Glomerular endothelial cell (primary cell): ENCODE data around the gene PDCD4. TPM values are rescaled to one million over a fixed set of nuclear protein-coding genes. Genes with fewer than 3 reads are reported as not detected.
"Not testable (repeated sequence)": the region's sequence is repeated elsewhere in the genome, so short reads cannot be mapped to it uniquely, and the experiment has no call there.

ENCODE experiments used
- DNase-seq: peaks from one replicate; pipeline ENCODE4 v3.0.0-alpha.2; 2011; ENCODE audit warnings: low read depth, low spot score; ENCODE audit errors: extremely low read depth
- total RNA-seq: library from RNA; depleted of rRNA; stranded (reverse); fragments of >200 nt; gene quantifications from 2 replicates; pipeline ENCODE4 v1.2.3, GENCODE V29; 2015

PDCD4 gene
- total RNA-seq, 1 donor from 2014 or later, result 56.6 TPM

DNA sequence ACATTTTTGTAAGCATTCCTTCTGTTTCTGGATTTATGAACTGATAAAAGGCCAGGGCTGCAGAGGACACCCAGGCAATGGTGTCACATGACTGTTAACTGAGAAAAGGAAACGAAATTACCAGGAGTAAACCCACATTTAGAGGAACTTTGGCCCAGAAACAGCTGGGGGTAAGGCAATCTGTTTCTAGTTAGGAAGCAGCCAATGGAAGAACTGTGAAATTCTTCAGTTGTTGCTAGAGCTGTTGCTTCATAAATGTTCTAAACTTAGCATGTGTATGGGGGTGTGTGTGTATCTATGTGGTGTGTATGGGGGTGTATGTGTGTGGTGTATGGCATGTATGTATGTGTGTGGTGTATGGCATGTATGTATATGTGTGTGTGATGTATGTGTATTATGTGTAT is 11.8 kb upstream of the PDCD4 start:
- no peak for DNase-seq

DNA sequence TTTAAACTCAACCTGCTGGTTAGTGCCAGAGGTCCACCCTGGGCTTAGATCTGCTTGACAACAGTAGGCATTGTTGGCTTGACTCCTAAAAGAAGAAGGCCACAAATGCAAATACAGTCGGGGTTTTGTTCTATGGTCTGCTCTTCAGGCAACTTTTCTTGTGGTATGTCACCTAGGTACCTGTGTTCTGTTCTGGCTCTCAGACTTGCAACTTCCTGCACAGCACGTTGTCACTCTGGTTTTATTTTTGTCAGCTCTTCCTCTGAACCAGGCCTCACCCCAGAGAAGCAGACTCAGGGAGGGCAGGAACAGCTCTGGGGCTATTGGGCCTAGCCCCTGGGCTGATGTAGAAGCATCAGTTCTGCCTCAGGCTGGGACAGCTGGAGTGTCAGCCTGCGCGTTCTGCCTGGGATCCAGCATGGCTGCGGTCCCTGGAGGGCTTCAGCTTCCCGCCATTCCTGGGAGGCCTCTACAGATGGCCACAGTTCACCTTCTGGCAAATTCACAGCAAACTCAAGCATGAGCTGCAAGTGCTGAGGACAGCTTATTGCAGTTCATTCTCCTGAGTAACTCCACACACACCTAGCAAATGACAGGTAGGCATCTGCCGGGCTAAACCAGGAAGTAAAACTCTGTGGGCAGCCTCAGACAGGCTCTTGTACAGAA is 11.0 kb upstream of the PDCD4 start:
- no peak for DNase-seq

DNA sequence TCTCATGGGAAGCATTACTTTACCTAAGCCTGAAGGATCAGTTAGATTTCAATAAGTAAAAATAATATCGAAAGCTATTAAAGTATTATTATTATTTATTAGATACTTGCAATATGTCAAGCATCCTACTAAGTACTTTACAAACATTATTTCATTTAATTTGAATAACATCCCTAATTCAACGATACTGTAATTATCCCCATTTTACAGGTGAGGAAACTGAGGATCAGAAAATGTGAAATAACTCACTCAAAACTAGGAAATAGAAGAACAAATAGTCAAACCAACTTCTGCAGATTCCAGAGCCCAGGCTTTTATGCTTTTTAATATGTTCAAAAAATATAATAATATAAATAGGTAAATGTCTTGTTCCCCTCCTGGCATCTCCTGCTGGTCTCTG is 10.3 kb upstream of the PDCD4 start:
- no peak for DNase-seq

DNA sequence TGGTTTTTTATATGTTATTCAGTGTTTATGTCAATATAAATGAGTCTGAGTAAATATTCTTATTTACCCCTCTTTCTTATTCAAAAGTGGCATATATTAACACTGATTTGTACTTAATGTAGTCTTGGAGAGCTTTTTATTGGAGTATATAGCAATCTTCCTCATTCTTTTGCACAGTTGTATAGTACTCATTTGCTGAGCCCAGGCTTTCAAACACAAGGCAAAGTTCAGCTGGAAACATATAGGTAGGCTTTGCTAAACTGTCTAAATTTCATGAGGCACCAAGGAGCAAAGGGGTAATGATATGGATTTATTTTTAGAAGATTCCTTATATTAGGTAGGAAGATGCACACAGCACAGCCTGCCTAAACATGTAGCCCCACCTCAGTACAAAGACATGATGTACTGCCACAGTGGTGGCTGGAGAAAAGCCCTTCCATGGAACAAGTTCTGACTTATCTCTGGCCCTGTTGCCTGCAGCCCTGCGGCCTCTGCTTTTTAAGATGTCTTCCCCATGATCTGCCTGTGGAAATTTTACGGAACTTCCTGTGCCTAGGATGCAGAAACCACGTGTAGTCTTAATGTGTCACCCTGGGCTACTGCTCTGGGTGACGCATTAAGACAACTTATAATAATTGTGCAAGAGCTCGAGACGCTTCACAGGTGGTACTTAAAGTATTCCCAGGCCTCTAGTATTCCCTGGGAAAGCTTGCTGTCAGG is 9.6 kb upstream of the PDCD4 start:
- DNase-seq, result no peak

DNA sequence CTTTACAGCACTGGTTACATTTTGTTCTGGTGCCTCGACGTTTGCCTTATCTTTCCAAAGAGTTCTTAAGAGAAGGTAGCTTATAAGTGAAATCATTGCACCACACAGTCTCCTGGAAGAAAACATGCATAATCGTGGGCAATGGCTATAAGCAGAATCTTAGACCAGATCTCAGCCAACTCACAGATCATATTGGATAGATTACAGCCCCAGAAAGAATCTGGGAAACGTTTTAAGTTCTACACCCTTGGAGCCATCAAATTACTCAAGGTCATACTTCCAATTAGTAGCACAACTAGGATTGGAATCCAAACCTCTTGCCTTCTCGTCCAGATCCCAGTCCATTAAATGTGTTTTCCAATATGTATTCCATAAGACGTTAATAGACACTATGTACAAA is 8.8 kb upstream of the PDCD4 start:
- DNase-seq, result no peak

DNA sequence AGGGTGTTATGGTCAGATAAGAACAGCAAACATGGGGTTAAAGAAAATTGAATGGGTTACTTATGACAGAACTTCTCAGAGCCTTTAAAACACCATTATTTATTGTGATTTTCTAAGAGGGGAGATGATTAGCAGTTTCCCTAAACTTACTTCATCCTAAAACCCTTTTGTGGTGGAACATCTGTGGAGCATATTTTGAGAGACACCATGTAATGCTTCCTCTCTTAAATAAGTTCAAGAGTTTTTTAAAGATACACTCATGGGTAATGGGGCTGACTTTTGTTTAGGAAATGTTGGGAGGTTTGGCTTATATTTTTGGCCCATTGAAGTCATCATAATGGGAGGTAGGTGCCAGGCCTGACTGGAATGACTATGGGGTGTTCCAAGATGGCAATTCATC is 8.4 kb upstream of the PDCD4 start:
- DNase-seq, result no peak

DNA sequence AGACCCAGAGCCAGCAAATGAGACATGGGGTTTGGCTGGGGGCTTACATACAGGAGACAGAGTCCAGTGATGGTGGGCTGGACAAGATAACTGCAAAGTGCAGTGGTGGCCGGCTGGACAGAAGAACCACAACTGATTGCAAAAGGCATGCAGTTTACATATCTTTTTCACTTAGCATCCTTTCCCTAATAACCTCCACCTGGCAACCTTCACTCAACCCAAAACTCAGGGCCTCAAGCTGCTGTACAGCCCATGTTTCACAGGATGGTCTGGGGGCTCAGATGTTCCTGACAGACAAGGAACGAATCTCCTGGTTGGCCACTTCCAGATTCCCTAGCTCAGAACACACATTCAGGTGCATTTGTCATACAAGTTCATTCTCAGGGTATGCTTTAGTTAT is 7.8 kb upstream of the PDCD4 start:
- DNase-seq, result no peak

DNA sequence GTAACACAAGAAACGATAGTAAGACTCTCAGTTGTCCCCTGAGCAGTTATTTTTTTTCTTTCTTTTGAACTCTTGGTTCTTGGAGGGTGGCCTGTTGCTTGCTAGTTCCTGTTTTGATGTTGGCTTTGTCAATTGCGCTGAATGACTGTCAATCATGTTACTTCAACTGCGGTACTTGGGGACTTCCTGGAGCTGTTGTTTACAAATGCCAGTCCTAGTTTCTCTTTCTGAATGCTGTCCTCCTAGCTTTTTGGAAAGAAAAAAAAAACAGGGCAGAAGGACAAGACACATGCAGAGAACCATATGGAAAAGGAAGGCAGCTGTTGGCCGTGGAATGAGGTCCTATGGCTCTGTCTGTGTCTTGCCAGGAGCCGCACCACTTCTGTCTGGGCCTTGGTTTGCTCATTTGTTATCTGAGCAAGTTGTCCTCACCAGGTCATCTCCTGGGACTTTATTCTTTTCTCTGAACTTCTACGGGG is 7.0 kb upstream of the PDCD4 start:
- DNase-seq, result no peak

DNA sequence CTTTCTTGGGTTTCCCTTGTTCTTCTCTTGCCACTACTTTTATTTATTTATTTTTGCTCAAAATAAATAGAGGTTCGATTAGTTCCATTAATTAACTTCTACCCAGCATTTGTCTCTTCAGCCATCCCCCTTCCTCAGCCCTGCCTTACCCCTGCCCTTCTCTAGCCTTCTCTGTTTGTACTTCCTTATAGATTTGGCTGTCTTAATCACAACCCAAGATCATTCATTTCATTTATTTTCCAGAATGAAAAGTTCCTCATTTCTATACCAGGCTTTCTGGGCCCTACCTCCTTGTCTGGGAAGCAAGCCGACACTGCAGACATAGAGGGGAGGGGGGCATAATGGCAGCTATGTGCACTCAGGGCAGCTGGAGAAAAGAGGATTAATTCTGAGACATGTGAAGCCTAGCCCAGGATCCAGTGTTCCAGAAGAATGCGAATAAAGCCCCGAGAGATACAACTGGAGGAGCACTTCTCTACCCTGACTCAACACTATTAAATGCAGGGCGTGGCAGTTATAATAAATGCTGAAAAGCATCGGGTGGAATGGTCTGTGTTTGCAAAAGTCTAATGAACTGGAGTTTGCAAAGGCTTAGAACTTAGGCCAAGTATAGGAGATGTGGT is 6.4 kb upstream of the PDCD4 start:
- DNase-seq, result no peak

DNA sequence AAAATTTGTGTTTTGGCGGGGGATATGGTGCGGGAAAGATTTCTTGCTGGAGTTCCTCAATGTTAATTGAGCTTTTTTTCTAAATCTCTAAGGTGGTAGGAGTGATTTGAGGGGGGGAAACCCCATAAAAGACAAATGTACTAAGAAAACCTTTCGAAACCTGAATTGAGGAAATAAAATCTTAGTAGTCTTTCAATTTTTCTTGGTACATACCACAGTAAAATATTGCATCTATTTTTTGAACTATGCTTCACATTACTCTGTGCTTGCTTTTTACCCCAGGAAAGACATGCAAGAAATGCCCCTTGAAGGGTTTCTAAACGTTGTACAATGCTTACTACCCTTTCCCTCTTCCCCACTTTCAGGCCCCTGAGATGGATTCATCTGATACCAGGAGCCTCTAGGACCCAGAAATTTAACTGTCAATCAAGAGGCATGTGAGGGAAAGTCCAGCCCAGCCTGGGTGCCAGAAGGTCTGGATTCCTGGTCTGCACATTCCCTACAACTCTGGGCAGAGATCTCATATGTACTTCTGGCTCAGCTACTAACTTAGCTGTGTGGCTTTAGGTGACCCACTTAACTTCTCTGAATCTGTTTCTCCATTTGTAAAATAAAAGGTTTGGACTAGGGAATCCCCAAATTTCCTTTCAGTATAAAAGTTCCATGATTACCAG is 5.8 kb upstream of the PDCD4 start:
- DNase-seq, result no peak

DNA sequence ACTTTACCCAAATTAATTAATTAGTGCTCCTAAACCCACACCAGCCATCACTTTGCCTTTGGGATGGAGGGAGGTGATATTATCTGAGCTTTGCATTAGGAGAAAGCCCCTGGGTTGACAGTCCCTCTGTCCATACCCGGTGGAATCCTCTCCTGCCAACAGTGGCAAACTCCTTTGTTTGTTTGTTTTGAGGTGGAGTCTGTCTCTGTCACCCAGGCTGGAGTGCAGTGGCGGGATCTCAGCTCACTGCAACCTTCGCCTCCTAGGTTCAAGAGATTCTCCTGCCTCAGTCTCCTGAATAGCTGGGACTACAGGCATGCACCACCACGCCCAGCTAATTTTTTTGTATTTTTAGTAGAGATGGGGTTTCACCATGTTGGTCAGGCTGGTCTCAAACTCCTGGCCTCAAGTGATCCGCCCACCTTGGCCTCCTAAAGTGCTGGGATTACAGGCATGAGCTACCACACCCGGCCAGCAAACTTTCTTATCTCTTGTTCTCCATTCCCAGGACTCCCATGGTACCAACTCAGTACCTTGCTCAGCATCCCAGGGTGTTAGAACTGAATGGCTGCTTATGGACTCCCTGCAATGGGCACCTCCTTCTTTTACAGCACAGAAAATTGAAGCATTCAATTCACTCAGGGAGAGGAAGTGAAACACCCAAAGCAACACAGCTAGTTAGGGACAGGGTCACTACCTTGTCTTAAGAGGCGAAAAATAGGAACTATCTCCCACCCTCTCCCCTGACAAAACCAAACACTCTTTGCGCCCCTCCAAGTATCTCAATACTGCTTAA is 4.5 kb upstream of the PDCD4 start:
- DNase-seq, result not testable (repeated sequence)

DNA sequence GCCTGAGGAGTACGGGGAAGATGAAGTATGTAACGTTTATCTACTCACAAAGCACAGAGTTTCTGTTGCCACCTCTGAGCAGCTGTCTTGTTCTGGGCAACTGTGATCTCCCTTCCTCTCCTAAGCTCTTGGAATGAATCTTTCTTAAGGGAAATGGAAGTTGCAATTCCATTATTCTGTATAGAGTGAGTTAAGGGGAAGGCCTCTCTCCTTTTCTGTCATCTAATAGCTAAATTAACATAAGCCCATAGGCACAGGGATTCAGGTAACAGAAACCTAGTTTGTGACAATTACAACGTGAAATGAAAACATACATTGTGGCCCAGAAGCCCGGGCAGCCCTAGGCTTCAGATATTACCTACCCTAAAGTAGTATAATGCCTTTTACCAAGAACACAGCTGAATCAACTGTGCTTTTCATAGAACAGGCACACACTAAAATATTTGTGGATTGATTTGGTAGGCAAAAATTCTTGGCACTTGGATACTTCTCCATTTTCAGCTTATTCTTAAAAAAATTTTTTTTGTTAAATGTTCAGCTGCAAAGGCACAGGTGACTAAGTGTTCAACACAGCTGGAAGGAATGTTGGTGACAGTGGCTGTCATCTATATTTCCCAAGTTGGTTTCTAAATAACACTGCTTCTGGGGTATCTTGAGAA is 3.8 kb upstream of the PDCD4 start:
- no peak for DNase-seq

DNA sequence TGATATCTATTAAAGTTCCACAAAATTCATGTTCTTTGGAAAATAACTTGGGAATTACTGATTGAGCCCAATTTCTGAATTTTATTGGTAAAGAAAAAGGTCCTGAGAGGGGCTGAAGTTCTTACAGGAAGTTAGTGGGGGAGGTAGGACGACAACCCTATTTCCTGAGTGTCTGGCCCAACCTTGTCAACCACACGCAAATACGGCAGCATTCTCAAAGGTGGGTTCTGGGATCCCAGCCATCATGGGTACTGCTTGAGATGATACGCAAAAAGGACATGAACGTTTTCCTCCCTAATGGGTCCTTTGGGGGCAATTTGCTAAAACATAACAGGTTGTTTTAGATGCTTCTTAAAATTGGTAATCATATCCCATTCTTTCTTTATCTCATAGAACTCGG is 2.7 kb upstream of the PDCD4 start:
- no peak for DNase-seq

DNA sequence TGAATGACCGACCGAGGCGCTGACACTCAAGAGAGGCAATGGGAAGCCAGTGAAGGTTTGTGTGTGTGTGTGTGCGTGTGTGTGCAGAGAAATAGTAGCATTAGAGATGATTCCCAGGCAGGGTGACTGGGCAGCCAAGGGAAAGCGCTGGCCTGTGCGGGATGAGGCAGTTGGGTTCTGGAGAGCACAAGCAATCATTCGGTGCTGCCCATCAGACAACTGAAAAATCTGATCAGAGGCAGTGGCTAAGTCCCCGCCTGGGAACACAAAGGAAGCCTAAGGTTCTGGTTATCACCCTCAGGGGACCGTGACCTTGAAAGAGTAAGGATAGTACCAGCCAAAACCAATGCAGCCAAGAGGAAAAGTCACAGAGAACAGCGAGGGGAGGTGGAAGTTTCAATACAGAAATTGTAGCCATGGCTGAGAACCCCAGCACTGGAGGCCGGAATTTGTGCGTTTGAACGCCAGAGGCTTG is 868 bp upstream of the PDCD4 start:
- no peak for DNase-seq

DNA sequence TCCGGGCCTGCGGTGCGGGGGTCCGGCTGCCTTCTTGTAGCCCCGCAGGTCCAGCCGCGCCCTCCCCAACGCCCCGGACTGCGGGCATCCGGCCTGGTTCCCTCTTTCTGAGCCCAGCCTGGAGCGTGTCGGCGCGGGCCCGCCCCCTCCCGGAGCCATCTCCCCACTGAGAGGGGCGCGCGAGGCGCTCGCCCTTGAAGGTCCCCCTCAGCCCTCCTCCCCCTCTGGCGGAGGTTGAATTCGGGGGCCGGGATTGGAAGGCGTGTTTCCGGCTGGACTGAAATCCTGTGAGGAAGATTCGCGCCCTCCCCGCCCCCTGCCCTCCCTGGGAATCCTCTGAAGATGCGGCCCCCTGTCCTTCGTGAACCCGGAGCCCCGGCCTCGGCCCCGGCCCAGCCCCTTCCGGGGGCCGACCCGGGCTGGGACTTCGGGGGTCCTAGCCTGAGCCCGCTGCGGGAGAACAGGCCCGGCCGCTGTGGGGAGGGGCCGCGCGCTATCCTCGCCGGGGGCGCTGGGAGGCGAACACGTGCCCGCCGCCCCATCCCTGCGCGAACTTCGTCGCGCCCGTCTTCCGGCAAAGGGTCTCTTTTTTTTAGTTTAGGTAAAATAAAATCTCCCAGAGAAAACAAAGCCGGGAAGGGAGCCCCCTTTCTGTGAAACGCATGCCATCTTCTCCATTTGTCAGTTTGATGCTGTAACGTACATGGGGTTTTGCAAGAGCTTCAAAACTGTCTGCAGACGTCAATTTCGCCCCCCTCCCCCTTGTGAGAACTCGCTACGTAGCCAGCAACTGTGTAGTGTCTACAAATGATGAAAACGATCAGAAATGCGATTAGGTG is 636 bp downstream of the PDCD4 start:
- DNase-seq, result no peak

DNA sequence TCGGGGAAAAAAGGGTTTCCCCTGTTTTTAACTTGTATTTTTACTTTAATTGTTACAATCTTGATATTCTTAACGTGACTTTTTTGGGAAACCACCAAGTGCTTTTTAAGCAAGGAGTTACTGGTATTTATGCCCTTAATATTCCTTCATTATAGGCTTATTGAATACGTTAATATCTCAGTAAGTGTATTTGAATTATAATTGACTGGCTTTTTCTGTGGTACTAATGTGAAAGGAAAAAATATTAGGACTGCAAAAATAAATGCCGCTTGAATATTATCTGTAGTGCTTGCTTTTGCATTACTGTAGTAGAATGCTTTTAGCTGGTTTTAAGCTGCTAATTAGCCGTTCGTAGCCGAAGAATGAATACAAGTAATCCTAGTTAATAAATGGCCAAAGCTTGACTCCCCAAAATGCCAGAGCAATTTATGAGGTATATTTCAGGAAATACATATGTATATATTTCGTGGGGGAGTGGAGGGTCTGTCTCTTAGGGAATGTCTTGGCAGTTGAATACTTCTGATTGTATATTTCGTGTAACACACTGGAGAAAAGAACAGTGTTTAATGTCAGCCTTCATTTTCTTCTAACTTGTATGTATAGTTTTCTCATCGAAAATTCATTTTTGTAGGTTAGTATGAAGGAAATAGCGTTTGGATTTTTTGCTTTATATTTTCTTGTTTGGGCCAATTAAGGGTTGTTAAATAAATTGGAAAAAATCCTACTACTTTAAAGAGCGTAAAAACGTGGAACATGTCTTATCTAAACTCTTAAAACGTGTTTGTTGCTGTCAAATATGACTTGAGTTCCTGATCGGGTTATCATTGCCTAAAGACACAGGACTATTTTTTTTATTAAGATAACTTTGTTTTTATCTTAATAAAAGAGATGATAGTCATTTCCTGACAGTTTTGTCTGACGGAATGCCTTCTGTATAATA is 1.5 kb downstream of the PDCD4 start:
- no peak for DNase-seq

DNA sequence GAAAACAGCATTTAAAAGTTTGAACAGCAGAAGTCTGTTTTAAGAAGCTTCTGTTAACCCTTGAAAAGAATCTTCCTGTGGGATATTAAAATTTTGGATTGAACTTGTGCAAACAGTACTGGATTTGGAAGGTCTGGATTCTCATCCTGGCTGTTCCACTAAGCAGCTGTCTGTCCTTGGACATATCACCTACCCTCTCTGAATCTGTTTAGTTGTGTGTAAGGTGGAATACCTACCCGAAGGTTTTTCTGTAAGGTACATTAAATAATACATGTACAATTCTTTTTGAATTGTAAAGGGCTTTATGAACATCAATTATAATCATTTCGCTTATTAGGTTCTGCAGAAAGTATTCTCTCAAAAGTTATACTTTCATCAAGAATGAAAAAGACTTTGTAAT is 2.2 kb downstream of the PDCD4 start:
- no peak for DNase-seq

DNA sequence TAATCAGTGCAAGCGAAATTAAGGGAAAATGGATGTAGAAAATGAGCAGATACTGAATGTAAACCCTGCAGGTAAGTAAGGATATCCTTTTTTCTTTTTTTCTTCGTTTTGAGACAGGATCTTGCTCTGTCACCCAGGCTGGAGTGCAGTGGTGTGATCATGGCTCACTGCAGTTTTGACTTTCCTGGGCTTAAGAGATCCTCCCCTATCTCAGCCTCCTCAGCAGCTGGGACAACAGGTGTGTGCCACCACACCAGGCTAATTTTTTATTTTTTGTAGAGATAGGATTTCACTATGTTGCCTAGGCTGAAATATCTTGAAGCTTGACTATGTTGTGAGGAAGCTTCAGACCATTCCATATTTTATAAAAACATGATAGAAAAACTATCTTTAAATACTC is 4.3 kb downstream of the PDCD4 start:
- no peak for DNase-seq
